Measurements from ENCODE around the gene GLDC.
"Not testable (repeated sequence)": the region's sequence is repeated elsewhere in the genome, so short reads cannot be mapped to it uniquely, and the experiment has no call there.

Gene GLDC

GRCh38 chr9:6664204-6664680 lies 18.7 kb upstream of the GLDC start:
- DNase-seq (ENCODE audit: low read depth in 2 of 2) = no peak

- DNase-seq (ENCODE audit: low read depth in 2 of 2) = no peak
These were observed 15.0 kb upstream of the GLDC start for GRCh38 chr9:6660512-6660911.

- no peak for DNase-seq (ENCODE audit: low read depth in 2 of 2)
These were observed 13.3 kb upstream of the GLDC start for GRCh38 chr9:6658628-6659353.

GRCh38 chr9:6656614-6657300 lies 11.2 kb upstream of the GLDC start:
- no peak for DNase-seq (ENCODE audit: low read depth in 2 of 2)

- DNase-seq (ENCODE audit: low read depth in 2 of 2) = no peak
These were observed 9.5 kb upstream of the GLDC start for GRCh38 chr9:6655036-6655435.

- DNase-seq (ENCODE audit: low read depth in 2 of 2) = no peak
These were observed 736 bp upstream of the GLDC start for GRCh38 chr9:6646293-6646636.

GRCh38 chr9:6645105-6645354 lies 499 bp downstream of the GLDC start:
- DNase-seq (ENCODE audit: low read depth in 2 of 2) = not testable (repeated sequence)

- DNase-seq (ENCODE audit: low read depth in 2 of 2) = no peak
These were observed 1.0 kb downstream of the GLDC start for GRCh38 chr9:6644346-6645104.

- no peak for DNase-seq (ENCODE audit: low read depth in 2 of 2)
These were observed 3.6 kb downstream of the GLDC start for GRCh38 chr9:6641961-6642360.

- no peak for DNase-seq (ENCODE audit: low read depth in 2 of 2)
These were observed 4.0 kb downstream of the GLDC start for GRCh38 chr9:6641561-6641960.

- DNase-seq (ENCODE audit: low read depth in 2 of 2) = no peak
These were observed 4.5 kb downstream of the GLDC start for GRCh38 chr9:6641056-6641455.

- no peak for DNase-seq (ENCODE audit: low read depth in 2 of 2)
These were observed 5.1 kb downstream of the GLDC start for GRCh38 chr9:6640268-6641051.

- DNase-seq (ENCODE audit: low read depth in 2 of 2) = no peak
These were observed 5.9 kb downstream of the GLDC start for GRCh38 chr9:6639622-6640021.

- no peak for DNase-seq (ENCODE audit: low read depth in 2 of 2)
These were observed 11.1 kb downstream of the GLDC start for GRCh38 chr9:6634444-6634843.

- DNase-seq (ENCODE audit: low read depth in 2 of 2) = no peak
These were observed 12.2 kb downstream of the GLDC start for GRCh38 chr9:6633378-6633777.

GRCh38 chr9:6632516-6633183 lies 12.9 kb downstream of the GLDC start:
- no peak for DNase-seq (ENCODE audit: low read depth in 2 of 2)

GRCh38 chr9:6631207-6631512 lies 14.4 kb downstream of the GLDC start:
- DNase-seq (ENCODE audit: low read depth in 2 of 2) = no peak

GRCh38 chr9:6630502-6631206 lies 14.9 kb downstream of the GLDC start:
- no peak for DNase-seq (ENCODE audit: low read depth in 2 of 2)

- DNase-seq (ENCODE audit: low read depth in 2 of 2) = no peak
These were observed 16.8 kb downstream of the GLDC start for GRCh38 chr9:6628704-6629103.

GRCh38 chr9:6625363-6625762 lies 20.2 kb downstream of the GLDC start:
- DNase-seq (ENCODE audit: low read depth in 2 of 2) = no peak

- not testable (repeated sequence) for DNase-seq (ENCODE audit: low read depth in 2 of 2)
These were observed 22.7 kb downstream of the GLDC start for GRCh38 chr9:6622784-6623183.

All from stimulated activated CD8-positive, alpha-beta memory T cell treated with anti-CD3 and anti-CD28 coated beads, Interleukin-2, amount 100 ng/mL, for 1 hour (primary cell).